HCT116 (cell line): ENCODE data around the gene THEMIS. TPM values are rescaled to one million over a fixed set of nuclear protein-coding genes. Genes with fewer than 3 reads are reported as not detected.

Experiments used
- ATAC-seq: fragments of 200-7000 bp; cut with Tn5 transposase; 2 replicates; pipeline ENCODE4 v1.9.1; 2020; ENCODE audit warnings: mild to moderate bottlenecking, moderate library complexity
- BruUV-seq: library from RNA; stranded (reverse); fragments of 400-500 nt; replicated peaks from 2 replicates; lab custom pipeline; 2021; lab: Mats Ljungman, UMichigan
- CTCF ChIA-PET: fragments of 300-600 bp; sonication (Branson Sonifier 250); formaldehyde crosslinking; loops from one replicate; lab custom pipeline; 2021; ENCODE audit warnings: antibody characterized with exemption; lab: Charles Lee
- POLR2A ChIA-PET: fragments of 300-600, 350-600 bp; sonication (Branson Sonifier 250); formaldehyde crosslinking; loops from one replicate; lab custom pipeline; 2021; ENCODE audit warnings: antibody characterized with exemption; lab: Charles Lee
- RAD21 ChIA-PET, 2 experiments: fragments of 300-600 bp; sonication (Branson Sonifier 250); formaldehyde crosslinking; loops; one replicate each; lab custom pipeline; 2023; ENCODE audit warnings: low total read pairs in 2 of 2; ENCODE audit not compliant: uncharacterized antibody in 2 of 2, unreplicated experiment in 2 of 2, low non-redundant PET in 1 of 2; lab: Charles Lee
- DNase-seq: peaks from one replicate; pipeline ENCODE4 v3.0.0-alpha.2; 2010; ENCODE audit warnings: low read depth, low spot score
- H2AFZ ChIP-seq: fragments of 200-600 bp; shearing (Covaris generic), sonication (generic); 2 replicates; pipeline ENCODE4 v1.6.1; 2017; ENCODE audit warnings: low read depth, mixed run types, mixed read lengths, antibody characterized with exemption, low read length; ENCODE audit not compliant: poor library complexity, severe bottlenecking
- H3K27ac ChIP-seq: 2 replicates; pipeline ENCODE4 v1.5.1; 2012; ENCODE audit warnings: low read depth, low read length
- H3K27me3 ChIP-seq: fragments of 200-600 bp; sonication (generic); 2 replicates; pipeline ENCODE4 v1.6.1; 2016; ENCODE audit warnings: mixed run types, low read length, mixed read lengths; ENCODE audit not compliant: insufficient read depth
- H3K36me3 ChIP-seq, 2 experiments: fragments of 200-500 bp in 1 of 2; fragments of 200-600 bp in 1 of 2; sonication (Bioruptor generic) in 1 of 2; sonication (generic) in 1 of 2; 2 replicates each; pipeline versions ENCODE4 v1.5.1 to v1.6.1; 2014 to 2016; ENCODE audit warnings: low read length in 2 of 2, inconsistent platforms in 1 of 2, mixed read lengths in 1 of 2, mixed run types in 1 of 2; ENCODE audit not compliant: insufficient read depth in 2 of 2, control insufficient read depth in 1 of 2
- H3K4me1 ChIP-seq, 2 experiments: fragments of 200-600 bp in 1 of 2; sonication (generic) in 1 of 2; 2 replicates each; pipeline versions ENCODE4 v1.5.1 to v1.6.1; 2012 to 2017; ENCODE audit warnings: low read length in 2 of 2, inconsistent platforms in 1 of 2, mild to moderate bottlenecking in 1 of 2, mixed read lengths in 1 of 2, mixed run types in 1 of 2, moderate library complexity in 1 of 2; ENCODE audit not compliant: insufficient read depth in 2 of 2, control insufficient read depth in 1 of 2
- H3K4me2 ChIP-seq: fragments of 200-600 bp; sonication (generic); 2 replicates; pipeline ENCODE4 v1.6.1; 2017; ENCODE audit warnings: mixed run types, low read length, mixed read lengths
- H3K4me3 ChIP-seq, 2 experiments: fragments of 200-600 bp in 1 of 2; sonication (generic) in 1 of 2; replicated peaks in 1 of 2; 2 replicates each; pipeline ENCODE4 v1.5.1; 2011 to 2016; ENCODE audit warnings: low read length in 2 of 2, control low read depth in 1 of 2, low read depth in 1 of 2, mild to moderate bottlenecking in 1 of 2, mixed read lengths in 1 of 2, mixed run types in 1 of 2
- H3K79me2 ChIP-seq: fragments of 200-600 bp; sonication (generic); 2 replicates; pipeline ENCODE4 v1.6.1; 2017; ENCODE audit warnings: mild to moderate bottlenecking, mixed run types, low read length, moderate library complexity, mixed read lengths; ENCODE audit not compliant: insufficient read depth
- H3K9ac ChIP-seq: fragments of 200-600 bp; sonication (generic); 2 replicates; pipeline ENCODE4 v1.6.1; 2016; ENCODE audit warnings: low read length, mixed read lengths
- H3K9me2 ChIP-seq: fragments of 200-600 bp; sonication (generic), shearing (Covaris generic); 2 replicates; pipeline ENCODE4 v1.6.1; 2017; ENCODE audit warnings: mixed run types, mild to moderate bottlenecking, moderate library complexity; ENCODE audit not compliant: insufficient read depth
- H3K9me3 ChIP-seq, 2 experiments: fragments of 200-500 bp in 1 of 2; fragments of 200-600 bp in 1 of 2; sonication (Bioruptor generic) in 1 of 2; sonication (generic) in 1 of 2; 2 replicates each; pipeline ENCODE4 v1.6.1; 2014 to 2017; ENCODE audit warnings: low read length in 2 of 2, mixed read lengths in 2 of 2, inconsistent platforms in 1 of 2, low read depth in 1 of 2, mild to moderate bottlenecking in 1 of 2, mixed run types in 1 of 2, moderate library complexity in 1 of 2; ENCODE audit not compliant: control insufficient read depth in 1 of 2, insufficient read depth in 1 of 2
- H4K20me1 ChIP-seq: fragments of 200-600 bp; sonication (generic), shearing (Covaris generic); 2 replicates; pipeline ENCODE4 v1.6.1; 2017; ENCODE audit warnings: mixed run types, mild to moderate bottlenecking, moderate library complexity; ENCODE audit not compliant: insufficient read depth
- ELF1 ChIP-seq: IDR thresholded peaks from 2 replicates; pipeline ENCODE4 v1.6.1; 2012; ENCODE audit warnings: low read depth, borderline replicate concordance
- JUND ChIP-seq: IDR thresholded peaks from 2 replicates; pipeline ENCODE4 v1.6.1; 2012
- POLR2AphosphoS5 ChIP-seq: IDR thresholded peaks from 2 replicates; pipeline ENCODE4 v1.6.1; 2011; ENCODE audit warnings: mild to moderate bottlenecking, low read depth, low read length, moderate library complexity
- SRF ChIP-seq: IDR thresholded peaks from 2 replicates; pipeline ENCODE4 v1.6.1; 2012; ENCODE audit warnings: low read depth
- ZBTB33 ChIP-seq: IDR thresholded peaks from 2 replicates; pipeline ENCODE4 v1.6.1; 2011; ENCODE audit warnings: mild to moderate bottlenecking, low read length, moderate library complexity; ENCODE audit not compliant: insufficient replicate concordance; ENCODE audit errors: extremely low read depth
- ZNF274 ChIP-seq: fragments of 200-500 bp; sonication (Bioruptor generic); IDR thresholded peaks from 2 replicates; pipeline ENCODE4 v1.6.1; 2014; ENCODE audit warnings: mild to moderate bottlenecking, low read depth, low read length, inconsistent platforms
- intact Hi-C: fragments of 100-400 bp; cut with micrococcal nuclease; formaldehyde crosslinking; loops from 2 replicates; pipeline ENCODE4 v1.10.0; 2022
- total RNA-seq: library from RNA; stranded (reverse); gene quantifications from one replicate; pipeline ENCODE4 v1.2.1, GENCODE V29; 2021; ENCODE audit not compliant: unreplicated experiment
- TF ChIP-seq, protein P1 (sequence below), 3 experiments: fragments of 200-600 bp in 1 of 3; sonication (generic) in 1 of 3; IDR thresholded peaks in 2 of 3; conservative IDR thresholded peaks in 1 of 3; 2 replicates each; pipeline ENCODE4 v1.5.1; 2012 to 2017; ENCODE audit warnings: low read depth in 2 of 3, low read length in 2 of 3, antibody characterized with exemption in 1 of 3, borderline replicate concordance in 1 of 3, control low read depth in 1 of 3, mild to moderate bottlenecking in 1 of 3, mixed read lengths in 1 of 3, mixed run types in 1 of 3, moderate library complexity in 1 of 3; ENCODE audit not compliant: insufficient read depth in 1 of 3

Gene THEMIS
- total RNA-seq, 1 experiment from 2014 or later, result 0.20 TPM

DNA sequence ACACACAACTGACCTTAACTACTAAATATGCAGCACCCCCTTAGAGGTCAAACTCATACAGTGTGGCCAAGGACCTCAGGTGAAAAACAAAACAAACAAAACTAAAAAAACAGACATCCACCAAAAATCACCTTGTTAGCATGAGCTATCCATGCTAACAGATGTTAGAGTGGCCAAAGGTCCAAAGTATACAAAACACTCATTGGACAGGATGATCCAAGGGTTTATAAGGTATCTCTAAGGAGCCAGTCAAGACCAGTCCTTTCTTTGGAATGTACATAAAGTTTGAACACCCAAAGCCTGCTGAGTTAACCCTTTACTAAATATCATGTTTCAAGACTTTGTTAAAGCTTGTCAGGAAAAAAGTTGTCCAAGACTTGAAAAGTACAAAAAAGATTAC, 35.8 kb downstream of the THEMIS start:
- no peaks in the 10 kb centered on the region for H3K79me2 ChIP-seq
- no peaks in the 10 kb centered on the region for H4K20me1 ChIP-seq
- RAD21 ChIA-PET, result no interaction called here
- ATAC-seq (no peak), DNase-seq (no peak)
- H3K36me3 ChIP-seq, result no peaks in the 10 kb centered on the region
- no peaks in the 10 kb centered on the region; the same call in 1 of the 2 replicates for H3K9me2 ChIP-seq
- no peaks in the 10 kb centered on the region for H3K27me3 ChIP-seq
- intact Hi-C loops, result no loop called here
- CTCF ChIA-PET, result no interaction called here
- no peak overlapping the region for H3K27ac ChIP-seq
- H3K9me3 ChIP-seq, result no peaks in the 10 kb centered on the region
- no peak overlapping the region for H3K4me3 ChIP-seq
- POLR2A ChIA-PET, result no interaction called here
- TF ChIP-seq ZNF274, result no peak
- TF ChIP-seq ZBTB33, result no peak
- TF ChIP-seq ELF1, result no peak
- TF ChIP-seq, protein P1, sequence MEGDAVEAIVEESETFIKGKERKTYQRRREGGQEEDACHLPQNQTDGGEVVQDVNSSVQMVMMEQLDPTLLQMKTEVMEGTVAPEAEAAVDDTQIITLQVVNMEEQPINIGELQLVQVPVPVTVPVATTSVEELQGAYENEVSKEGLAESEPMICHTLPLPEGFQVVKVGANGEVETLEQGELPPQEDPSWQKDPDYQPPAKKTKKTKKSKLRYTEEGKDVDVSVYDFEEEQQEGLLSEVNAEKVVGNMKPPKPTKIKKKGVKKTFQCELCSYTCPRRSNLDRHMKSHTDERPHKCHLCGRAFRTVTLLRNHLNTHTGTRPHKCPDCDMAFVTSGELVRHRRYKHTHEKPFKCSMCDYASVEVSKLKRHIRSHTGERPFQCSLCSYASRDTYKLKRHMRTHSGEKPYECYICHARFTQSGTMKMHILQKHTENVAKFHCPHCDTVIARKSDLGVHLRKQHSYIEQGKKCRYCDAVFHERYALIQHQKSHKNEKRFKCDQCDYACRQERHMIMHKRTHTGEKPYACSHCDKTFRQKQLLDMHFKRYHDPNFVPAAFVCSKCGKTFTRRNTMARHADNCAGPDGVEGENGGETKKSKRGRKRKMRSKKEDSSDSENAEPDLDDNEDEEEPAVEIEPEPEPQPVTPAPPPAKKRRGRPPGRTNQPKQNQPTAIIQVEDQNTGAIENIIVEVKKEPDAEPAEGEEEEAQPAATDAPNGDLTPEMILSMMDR (IDR thresholded peaks at IDR 0.05 in 2 of 3, conservative IDR thresholded peaks at IDR 0.05 in 1 of 3; ENCODE audit: borderline replicate concordance in 1 of 3, insufficient read depth in 1 of 3, low read depth in 2 of 3, low read length in 2 of 3), result no peak
- no peak for TF ChIP-seq SRF
- no peak for TF ChIP-seq POLR2AphosphoS5
- TF ChIP-seq JUND, result no peak
- no TSS peak for BruUV-seq
- H3K9ac ChIP-seq, result no peak overlapping the region
- H2AFZ ChIP-seq, result no peak overlapping the region
- no peaks in the 10 kb centered on the region for H3K4me1 ChIP-seq
- no peak overlapping the region for H3K4me2 ChIP-seq
